D341Med (cell line): ENCODE measurements around the gene ZNF182.
"Not testable (repeated sequence)": the region's sequence is repeated elsewhere in the genome, so short reads cannot be mapped to it uniquely, and the experiment has no call there.

ENCODE experiments used
- DNase-seq: peaks from one replicate; pipeline ENCODE4 v3.0.0; 2012; ENCODE audit warnings: low spot score

Gene ZNF182

DNA sequence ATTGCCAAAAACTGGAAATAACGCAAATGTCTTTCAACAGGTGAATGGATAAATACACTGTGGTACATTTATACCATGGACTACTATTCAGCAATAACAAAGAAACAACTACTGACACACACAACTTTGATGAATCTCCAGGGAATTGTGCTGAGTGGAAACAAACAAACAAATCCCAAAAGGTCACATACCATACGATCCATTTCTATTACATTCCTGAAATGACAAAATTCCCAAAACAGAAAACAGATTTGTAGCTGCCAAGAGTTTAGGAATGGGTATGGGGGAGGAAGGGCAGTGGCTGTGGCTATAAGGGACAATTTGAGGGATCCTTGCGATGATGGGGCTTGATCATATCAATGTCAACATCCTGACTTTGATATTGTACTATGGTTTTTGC is 2.5 kb downstream of the ZNF182 start:
- no peak for DNase-seq

- no peak for DNase-seq
Observed at GRCh38 chrX:47992669-47993068, 11.1 kb downstream of the ZNF182 start.

GRCh38 chrX:47992095-47992380 is 11.8 kb downstream of the ZNF182 start:
- DNase-seq: no peak

DNA sequence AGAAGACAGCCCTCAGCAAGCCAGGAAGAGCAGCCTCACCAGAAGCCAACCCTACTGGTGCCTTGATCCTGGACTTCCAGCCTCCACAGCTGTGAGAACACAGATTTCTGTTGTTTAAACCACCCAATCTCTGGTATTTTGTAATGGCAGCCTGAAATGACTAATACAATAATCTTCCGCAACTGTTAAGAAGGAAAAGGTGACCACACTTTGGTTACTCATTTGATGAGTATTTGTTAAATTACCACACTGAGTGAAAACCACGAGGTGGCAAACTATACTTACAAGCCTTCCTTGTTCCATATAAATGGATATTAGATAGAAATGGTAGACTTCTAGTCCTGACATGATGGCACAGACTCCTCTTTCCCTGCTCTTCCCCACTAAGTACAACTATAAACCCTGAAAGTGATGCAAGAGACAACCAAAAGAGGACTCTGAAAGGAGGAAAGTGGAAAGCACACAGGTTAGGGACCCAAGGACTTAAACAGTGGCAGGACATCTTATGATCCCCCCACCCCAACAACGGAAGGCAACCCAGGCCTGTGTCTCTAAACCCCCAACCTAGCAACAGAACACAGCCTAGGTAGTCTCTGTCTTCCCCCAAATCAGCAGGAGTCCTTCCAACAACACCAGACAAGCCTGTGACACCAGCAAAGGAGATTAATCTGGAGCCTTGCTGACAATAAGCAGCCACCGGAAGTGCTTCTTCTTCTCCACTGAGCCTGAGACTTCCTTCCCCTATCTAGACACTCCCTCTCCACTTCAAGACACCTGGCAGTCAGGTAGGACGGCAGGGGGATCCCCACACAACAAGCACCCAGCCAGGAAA is 12.3 kb downstream of the ZNF182 start:
- DNase-seq: no peak

DNA sequence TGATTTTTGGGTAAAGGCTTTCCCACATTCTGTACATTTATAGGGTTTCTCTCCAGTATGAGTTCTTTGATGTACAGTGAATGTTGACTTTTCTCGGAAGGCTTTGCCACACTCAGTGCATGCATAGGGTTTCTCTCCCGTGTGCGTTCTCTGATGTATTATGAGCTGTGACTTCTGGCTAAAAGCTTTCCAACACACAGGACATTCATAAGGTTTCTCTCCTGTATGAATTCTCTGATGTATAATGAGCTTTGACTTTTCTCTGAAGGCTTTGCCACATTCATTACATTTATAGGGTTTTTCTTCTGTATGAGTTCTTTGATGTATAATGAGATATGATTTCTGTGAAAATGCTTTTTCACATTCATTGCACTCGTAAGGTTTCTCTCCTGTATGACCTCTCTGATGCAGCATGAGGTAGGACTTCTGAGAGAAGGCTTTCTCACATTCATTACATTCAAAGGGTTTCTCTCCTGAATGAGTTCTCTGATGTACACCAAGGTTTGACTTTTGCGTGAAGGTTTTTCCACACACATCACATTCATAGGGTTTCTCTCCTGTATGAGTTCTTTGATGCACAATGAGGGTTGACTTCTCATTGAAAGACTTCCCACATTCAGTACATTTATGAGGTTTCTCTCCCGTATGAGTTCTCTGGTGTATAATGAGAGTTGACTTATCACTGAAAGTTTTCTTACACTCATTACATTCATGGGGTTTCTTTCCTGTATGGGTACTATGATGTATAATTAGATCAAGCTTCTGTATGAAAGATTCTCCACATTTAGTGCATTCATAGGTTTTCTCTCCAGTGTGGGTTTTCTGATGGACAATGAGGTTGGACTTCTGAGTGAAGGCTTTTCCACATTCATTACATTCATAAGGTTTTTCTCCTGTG is 27.3 kb downstream of the ZNF182 start:
- no peak for DNase-seq

- DNase-seq: no peak
Observed at GRCh38 chrX:47973235-47973634, 30.6 kb downstream of the ZNF182 start.

DNA sequence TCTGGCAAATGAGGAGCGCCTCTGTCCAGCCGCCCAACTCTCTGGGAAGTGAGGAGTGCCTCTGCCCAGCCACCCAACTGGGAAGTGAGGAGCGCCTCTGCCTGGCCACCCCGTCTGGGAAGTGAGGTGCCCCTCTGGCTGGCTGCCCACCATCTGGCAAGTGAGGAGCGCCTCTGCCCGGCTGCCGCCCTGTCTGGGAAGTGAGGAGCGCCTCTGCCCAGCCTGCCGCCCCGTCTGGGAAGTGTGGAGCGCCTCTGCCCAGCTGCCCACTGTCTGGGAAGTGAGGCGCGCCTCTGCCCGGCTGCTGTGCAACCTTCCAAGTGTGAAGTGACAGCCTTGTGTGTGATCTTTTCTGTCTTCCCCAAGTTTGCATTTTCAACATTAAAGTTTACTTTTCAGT is 38.3 kb downstream of the ZNF182 start:
- DNase-seq: not testable (repeated sequence)

GRCh38 chrX:47961830-47962229 is 42.0 kb downstream of the ZNF182 start:
- DNase-seq: not testable (repeated sequence)

- DNase-seq: no peak
Observed at GRCh38 chrX:47960406-47960805, 43.4 kb downstream of the ZNF182 start.

GRCh38 chrX:47958761-47959342 is 44.9 kb downstream of the ZNF182 start:
- no peak for DNase-seq

DNA sequence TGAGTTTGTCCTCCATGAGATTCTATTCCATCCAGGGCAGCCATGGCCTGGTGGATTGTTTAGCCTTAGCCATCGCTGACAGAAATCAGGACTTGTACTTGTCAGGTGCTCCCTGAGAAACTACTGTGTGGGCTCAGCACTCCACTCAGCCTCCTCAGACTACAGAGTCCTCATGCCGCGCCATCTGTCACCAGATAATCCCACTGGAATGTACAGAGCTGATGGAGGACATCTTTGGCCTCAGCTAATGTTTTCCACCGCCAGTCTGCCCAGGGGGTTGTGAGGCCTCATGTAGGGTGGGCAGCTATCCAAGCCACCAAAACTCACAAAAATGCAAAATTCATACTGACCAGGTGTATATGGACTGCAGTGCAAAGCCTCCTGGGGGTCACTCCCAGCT is 45.6 kb downstream of the ZNF182 start:
- DNase-seq: not testable (repeated sequence)

- no peak for DNase-seq
Observed at GRCh38 chrX:47956016-47956415, 47.8 kb downstream of the ZNF182 start.

- DNase-seq: not testable (repeated sequence)
Observed at GRCh38 chrX:47955295-47955694, 48.5 kb downstream of the ZNF182 start.

GRCh38 chrX:47941423-47941822 is 62.4 kb downstream of the ZNF182 start:
- no peak for DNase-seq

- DNase-seq: no peak
Observed at GRCh38 chrX:47940448-47940847, 63.3 kb downstream of the ZNF182 start.

GRCh38 chrX:47936940-47937317 is 66.9 kb downstream of the ZNF182 start:
- no peak for DNase-seq

DNA sequence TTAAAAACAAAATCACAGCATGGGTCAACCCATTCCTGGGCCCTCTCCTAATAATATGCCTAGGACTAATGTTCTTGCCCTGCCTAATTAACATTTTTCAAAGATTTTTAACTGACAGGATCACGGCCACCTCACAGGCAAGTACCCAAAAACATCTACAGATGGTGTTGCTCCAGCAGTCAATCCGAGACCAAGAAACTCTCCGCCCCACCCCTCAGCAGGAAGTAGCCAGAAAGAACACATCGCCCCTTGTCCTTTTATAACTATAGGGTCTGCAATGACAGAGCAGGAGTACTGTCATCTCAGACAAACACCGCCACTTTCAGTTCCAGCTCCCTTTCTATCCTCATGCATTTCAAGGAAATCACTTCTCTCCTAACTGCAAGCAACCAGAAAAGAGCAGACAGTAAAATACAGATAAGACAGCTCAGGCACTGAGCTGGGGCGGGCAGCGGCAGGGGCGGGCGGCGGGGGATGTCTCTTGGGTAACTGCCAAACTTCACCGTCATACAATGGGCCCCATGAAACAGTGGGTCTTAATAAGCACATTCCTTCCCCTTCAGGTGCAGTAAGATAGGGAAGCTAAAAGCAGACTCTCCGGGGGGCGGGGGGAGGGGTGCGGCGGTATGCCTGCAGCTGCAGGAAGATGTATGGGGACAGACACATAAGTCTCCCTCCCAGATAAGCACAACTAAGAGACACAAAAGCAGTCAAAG is 67.4 kb downstream of the ZNF182 start:
- DNase-seq: no peak

DNA sequence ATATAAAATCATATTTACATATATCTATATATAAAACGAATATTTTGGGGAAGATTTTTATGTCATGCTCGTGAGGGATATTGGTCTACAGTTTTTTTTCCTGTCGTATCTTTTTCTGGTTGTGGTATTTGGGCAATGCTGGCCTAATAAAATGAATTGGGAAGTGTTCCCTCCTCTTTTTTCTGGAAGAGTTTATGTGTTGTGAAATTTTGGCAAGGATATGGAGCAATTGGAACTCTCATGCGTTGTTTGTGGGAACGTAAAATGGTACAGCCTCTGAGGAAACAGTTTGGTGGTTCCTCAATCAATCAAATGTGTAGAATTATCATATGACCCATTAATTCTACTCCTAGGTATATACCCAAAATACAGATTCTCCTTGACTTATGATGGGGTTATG is 69.8 kb downstream of the ZNF182 start:
- no peak for DNase-seq

- not testable (repeated sequence) for DNase-seq
Observed at GRCh38 chrX:47931970-47932369, 71.8 kb downstream of the ZNF182 start.

GRCh38 chrX:47927212-47927611 is 76.6 kb downstream of the ZNF182 start:
- no peak for DNase-seq
